ENCODE results near the gene ZNF501. TPM values are rescaled to one million over a fixed set of nuclear protein-coding genes. Genes with fewer than 3 reads are reported as not detected.

ZNF501 gene
- total and polyA plus RNA-seq, 2 of the 13 experiments (the other 11 are each of a cell fraction or from before 2014, with no cell fraction given), result 2.4 to 2.8 TPM

DNA sequence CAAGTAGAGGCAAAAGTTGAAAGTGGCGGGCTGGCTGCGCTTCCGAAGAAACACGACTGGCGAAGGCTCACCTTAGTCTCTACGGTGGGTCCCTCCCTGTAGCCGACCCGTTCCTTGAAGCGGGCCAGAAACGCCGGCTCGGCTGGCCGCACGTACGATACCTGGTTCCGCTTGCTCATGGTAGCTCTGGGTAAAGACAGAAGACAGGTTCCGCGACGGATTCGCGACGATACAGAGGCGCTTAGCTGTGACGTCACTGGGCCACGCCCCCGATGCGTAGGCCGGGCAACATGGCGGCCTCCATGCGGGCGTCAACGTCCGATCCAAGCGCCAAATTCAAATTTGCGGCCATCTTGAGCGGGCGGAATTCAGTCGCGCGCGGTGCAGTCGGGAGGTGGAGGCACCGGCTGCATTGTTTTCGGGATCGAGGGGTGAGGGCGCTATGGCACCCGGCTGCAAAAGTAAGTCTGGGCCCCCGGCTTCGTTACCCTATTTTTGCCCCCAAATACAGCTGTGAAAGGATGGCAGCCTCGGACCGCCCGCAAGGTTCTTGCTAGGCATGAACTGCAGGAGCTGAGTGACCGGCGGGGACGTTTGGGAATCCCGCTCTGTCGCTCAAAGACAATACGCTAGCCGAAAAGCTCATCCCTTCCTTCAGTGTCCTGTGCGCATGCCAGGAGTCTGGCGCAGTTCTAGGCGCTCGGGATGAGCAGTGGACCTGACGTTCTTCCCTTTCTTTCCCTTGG, 32.2 kb downstream of the ZNF501 start, which contains the start of the genes KIAA1143 and KIF15 (continued):
- TF ChIP-seq, protein P1, sequence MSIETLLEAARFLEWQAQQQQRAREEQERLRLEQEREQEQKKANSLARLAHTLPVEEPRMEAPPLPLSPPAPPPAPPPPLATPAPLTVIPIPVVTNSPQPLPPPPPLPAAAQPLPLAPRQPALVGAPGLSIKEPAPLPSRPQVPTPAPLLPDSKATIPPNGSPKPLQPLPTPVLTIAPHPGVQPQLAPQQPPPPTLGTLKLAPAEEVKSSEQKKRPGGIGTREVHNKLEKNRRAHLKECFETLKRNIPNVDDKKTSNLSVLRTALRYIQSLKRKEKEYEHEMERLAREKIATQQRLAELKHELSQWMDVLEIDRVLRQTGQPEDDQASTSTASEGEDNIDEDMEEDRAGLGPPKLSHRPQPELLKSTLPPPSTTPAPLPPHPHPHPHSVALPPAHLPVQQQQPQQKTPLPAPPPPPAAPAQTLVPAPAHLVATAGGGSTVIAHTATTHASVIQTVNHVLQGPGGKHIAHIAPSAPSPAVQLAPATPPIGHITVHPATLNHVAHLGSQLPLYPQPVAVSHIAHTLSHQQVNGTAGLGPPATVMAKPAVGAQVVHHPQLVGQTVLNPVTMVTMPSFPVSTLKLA (IDR thresholded peaks at IDR 0.05), result peak; percentile 49; the same call in 1 of the 2 replicates
- TF ChIP-seq RXRB (CRISPR knock-in tag; IDR thresholded peaks at IDR 0.05; ENCODE audit: borderline replicate concordance) (0 out of 2 replicates have a peak, but pooled peaks have one; percentile 58), ZSCAN22 (CRISPR knock-in tag; IDR thresholded peaks at IDR 0.05) (no peak), ZNF891 (CRISPR knock-in tag; IDR thresholded peaks at IDR 0.05) (no peak; the same call in 1 of the 2 replicates), ZNF335 (CRISPR knock-in tag; IDR thresholded peaks at IDR 0.05) (peak; percentile 83; the same call in 1 of the 2 replicates), ZNF766 (CRISPR knock-in tag; IDR thresholded peaks at IDR 0.05; ENCODE audit: borderline replicate concordance) (peak; percentile 86; the same call in 1 of the 2 replicates), SMARCE1 (IDR thresholded peaks at IDR 0.05; ENCODE audit: borderline replicate concordance) (no peak), CCDC6 (CRISPR knock-in tag; IDR thresholded peaks at IDR 0.05) (peak; percentile 88), ZNF549 (CRISPR knock-in tag; IDR thresholded peaks at IDR 0.05) (no peak), ZNF543 (CRISPR knock-in tag; IDR thresholded peaks at IDR 0.05) (0 out of 2 replicates have a peak, but pooled peaks have one; percentile 46), AGO2 (optimal IDR thresholded peaks at IDR 0.05; ENCODE audit: low read depth, low read length) (peak; percentile 44), ZNF879 (CRISPR knock-in tag; IDR thresholded peaks at IDR 0.05) (no peak), ZBTB21 (CRISPR knock-in tag; IDR thresholded peaks at IDR 0.05) (peak; percentile 79), NAIF1 (CRISPR knock-in tag; IDR thresholded peaks at IDR 0.05; ENCODE audit: borderline replicate concordance) (no peak), ZNF619 (CRISPR knock-in tag; IDR thresholded peaks at IDR 0.05) (no peak; the same call in 1 of the 2 replicates), ZNF713 (CRISPR knock-in tag; IDR thresholded peaks at IDR 0.05) (0 out of 2 replicates have a peak, but pooled peaks have one; percentile 59), ADNP (CRISPR knock-in tag; IDR thresholded peaks at IDR 0.05) (no peak)
- TF ChIP-seq, protein P2, sequence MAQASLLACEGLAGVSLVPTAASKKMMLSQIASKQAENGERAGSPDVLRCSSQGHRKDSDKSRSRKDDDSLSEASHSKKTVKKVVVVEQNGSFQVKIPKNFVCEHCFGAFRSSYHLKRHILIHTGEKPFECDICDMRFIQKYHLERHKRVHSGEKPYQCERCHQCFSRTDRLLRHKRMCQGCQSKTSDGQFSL (CRISPR knock-in tag; IDR thresholded peaks at IDR 0.05), result 0 out of 2 replicates have a peak, but pooled peaks have one; percentile 42
- TF ChIP-seq, protein P3, sequence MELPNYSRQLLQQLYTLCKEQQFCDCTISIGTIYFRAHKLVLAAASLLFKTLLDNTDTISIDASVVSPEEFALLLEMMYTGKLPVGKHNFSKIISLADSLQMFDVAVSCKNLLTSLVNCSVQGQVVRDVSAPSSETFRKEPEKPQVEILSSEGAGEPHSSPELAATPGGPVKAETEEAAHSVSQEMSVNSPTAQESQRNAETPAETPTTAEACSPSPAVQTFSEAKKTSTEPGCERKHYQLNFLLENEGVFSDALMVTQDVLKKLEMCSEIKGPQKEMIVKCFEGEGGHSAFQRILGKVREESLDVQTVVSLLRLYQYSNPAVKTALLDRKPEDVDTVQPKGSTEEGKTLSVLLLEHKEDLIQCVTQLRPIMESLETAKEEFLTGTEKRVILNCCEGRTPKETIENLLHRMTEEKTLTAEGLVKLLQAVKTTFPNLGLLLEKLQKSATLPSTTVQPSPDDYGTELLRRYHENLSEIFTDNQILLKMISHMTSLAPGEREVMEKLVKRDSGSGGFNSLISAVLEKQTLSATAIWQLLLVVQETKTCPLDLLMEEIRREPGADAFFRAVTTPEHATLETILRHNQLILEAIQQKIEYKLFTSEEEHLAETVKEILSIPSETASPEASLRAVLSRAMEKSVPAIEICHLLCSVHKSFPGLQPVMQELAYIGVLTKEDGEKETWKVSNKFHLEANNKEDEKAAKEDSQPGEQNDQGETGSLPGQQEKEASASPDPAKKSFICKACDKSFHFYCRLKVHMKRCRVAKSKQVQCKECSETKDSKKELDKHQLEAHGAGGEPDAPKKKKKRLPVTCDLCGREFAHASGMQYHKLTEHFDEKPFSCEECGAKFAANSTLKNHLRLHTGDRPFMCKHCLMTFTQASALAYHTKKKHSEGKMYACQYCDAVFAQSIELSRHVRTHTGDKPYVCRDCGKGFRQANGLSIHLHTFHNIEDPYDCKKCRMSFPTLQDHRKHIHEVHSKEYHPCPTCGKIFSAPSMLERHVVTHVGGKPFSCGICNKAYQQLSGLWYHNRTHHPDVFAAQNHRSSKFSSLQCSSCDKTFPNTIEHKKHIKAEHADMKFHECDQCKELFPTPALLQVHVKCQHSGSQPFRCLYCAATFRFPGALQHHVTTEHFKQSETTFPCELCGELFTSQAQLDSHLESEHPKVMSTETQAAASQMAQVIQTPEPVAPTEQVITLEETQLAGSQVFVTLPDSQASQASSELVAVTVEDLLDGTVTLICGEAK (IDR thresholded peaks at IDR 0.05), result no peak
- TF ChIP-seq, protein P3 (CRISPR knock-in tag; IDR thresholded peaks at IDR 0.05), result peak; percentile 84; the same call in 1 of the 2 replicates

Measured in HepG2 (cell line).